A549 (cell line): ENCODE results near the gene TRDMT1.

ENCODE experiments used
- EP300 ChIP-seq, 2 experiments: fragments of >200 bp; sonication (Bioruptor Twin); formaldehyde crosslinking; IDR thresholded peaks; 2 replicates in 1 of 2; 3 replicates in 1 of 2; pipeline ENCODE4 v1.6.1; 2016 to 2017
- POLR2A ChIP-seq: IDR thresholded peaks from 2 replicates; pipeline ENCODE4 v1.6.1; 2012; ENCODE audit warnings: mild to moderate bottlenecking, low read length
- POLR2AphosphoS2 ChIP-seq: conservative IDR thresholded peaks from 2 replicates; pipeline ENCODE4 v1.6.1; 2012; ENCODE audit warnings: low read length, improper control_type of control experiment, inconsistent platforms
- TF ChIP-seq, protein P1 (sequence below): fragments of >200 bp; sonication (Bioruptor Twin); formaldehyde crosslinking; IDR thresholded peaks from 3 replicates; pipeline ENCODE4 v1.5.1; 2016
- TF ChIP-seq, protein P2 (sequence below): fragments of 450-650 bp; IDR thresholded peaks from 2 replicates; pipeline ENCODE4 v1.6.1; 2014; ENCODE audit warnings: antibody characterized with exemption
- TF ChIP-seq, protein P3 (sequence below): IDR thresholded peaks from 2 replicates; pipeline ENCODE4 v1.6.1; 2012

DNA sequence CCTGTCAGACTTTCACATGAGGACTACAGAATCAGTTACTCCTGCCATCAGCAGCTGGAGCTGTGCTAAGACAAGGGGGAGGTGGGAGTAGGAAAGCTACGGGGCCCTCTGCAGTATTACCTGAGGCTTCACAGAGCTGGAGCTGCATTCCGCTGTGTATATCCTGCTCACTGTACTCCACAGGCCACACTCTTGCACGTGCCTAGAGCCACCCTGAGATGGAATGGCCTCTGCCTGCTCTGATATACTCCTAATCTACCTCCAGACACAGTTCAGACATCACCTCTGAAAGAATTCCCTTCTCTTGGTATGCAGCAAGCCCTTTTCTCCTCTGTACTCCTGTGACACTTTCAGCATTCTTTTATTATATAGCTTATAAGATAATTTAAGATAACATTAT is 34.8 kb downstream of the TRDMT1 start:
- TF ChIP-seq POLR2A (no peak), POLR2AphosphoS2 (no peak), EP300 (IDR thresholded peaks at IDR 0.05) (no peak)
- TF ChIP-seq, protein P1, sequence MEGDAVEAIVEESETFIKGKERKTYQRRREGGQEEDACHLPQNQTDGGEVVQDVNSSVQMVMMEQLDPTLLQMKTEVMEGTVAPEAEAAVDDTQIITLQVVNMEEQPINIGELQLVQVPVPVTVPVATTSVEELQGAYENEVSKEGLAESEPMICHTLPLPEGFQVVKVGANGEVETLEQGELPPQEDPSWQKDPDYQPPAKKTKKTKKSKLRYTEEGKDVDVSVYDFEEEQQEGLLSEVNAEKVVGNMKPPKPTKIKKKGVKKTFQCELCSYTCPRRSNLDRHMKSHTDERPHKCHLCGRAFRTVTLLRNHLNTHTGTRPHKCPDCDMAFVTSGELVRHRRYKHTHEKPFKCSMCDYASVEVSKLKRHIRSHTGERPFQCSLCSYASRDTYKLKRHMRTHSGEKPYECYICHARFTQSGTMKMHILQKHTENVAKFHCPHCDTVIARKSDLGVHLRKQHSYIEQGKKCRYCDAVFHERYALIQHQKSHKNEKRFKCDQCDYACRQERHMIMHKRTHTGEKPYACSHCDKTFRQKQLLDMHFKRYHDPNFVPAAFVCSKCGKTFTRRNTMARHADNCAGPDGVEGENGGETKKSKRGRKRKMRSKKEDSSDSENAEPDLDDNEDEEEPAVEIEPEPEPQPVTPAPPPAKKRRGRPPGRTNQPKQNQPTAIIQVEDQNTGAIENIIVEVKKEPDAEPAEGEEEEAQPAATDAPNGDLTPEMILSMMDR = no peak
- TF ChIP-seq, protein P2, sequence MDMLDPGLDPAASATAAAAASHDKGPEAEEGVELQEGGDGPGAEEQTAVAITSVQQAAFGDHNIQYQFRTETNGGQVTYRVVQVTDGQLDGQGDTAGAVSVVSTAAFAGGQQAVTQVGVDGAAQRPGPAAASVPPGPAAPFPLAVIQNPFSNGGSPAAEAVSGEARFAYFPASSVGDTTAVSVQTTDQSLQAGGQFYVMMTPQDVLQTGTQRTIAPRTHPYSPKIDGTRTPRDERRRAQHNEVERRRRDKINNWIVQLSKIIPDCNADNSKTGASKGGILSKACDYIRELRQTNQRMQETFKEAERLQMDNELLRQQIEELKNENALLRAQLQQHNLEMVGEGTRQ = no peak
- TF ChIP-seq, protein P3, sequence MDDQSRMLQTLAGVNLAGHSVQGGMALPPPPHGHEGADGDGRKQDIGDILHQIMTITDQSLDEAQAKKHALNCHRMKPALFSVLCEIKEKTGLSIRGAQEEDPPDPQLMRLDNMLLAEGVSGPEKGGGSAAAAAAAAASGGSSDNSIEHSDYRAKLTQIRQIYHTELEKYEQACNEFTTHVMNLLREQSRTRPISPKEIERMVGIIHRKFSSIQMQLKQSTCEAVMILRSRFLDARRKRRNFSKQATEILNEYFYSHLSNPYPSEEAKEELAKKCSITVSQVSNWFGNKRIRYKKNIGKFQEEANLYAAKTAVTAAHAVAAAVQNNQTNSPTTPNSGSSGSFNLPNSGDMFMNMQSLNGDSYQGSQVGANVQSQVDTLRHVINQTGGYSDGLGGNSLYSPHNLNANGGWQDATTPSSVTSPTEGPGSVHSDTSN = no peak
